GM23338 (cell line): ENCODE data around the gene ATP13A2. TPM values are rescaled to one million over a fixed set of nuclear protein-coding genes. Genes with fewer than 3 reads are reported as not detected.

Experiments used
- ATAC-seq: fragments of 200-7000 bp; cut with Tn5 transposase; 3 replicates; pipeline ENCODE4 v1.9.1; 2020
- DNase-seq: peaks from one replicate; pipeline ENCODE4 v3.0.0-alpha.2; 2015; ENCODE audit warnings: low spot score
- H2AFZ ChIP-seq: fragments of 200-600 bp; sonication (generic); 2 replicates; pipeline ENCODE4 v1.8.0; 2016; ENCODE audit warnings: antibody characterized with exemption, mild to moderate bottlenecking, moderate library complexity
- H3F3A ChIP-seq: fragments of 200-600 bp; sonication (generic); replicated peaks from 2 replicates; pipeline ENCODE4 v1.8.0; 2017; ENCODE audit warnings: antibody characterized with exemption, mixed run types, low read depth
- H3K27ac ChIP-seq: fragments of 200-600 bp; sonication (generic); 2 replicates; pipeline ENCODE4 v1.6.1; 2016; ENCODE audit warnings: low read depth
- H3K27me3 ChIP-seq: fragments of 200-600 bp; sonication (generic); 2 replicates; pipeline ENCODE4 v1.8.0; 2016; ENCODE audit warnings: mild to moderate bottlenecking, mixed run types, moderate library complexity; ENCODE audit not compliant: insufficient read depth
- H3K36me3 ChIP-seq: fragments of 200-600 bp; sonication (generic); 2 replicates; pipeline ENCODE4 v1.8.0; 2016; ENCODE audit warnings: mild to moderate bottlenecking; ENCODE audit not compliant: insufficient read depth
- H3K4me1 ChIP-seq: fragments of 200-600 bp; sonication (generic); 2 replicates; pipeline ENCODE4 v1.8.0; 2016; ENCODE audit warnings: mild to moderate bottlenecking, moderate library complexity; ENCODE audit not compliant: insufficient read depth
- H3K4me2 ChIP-seq: fragments of 200-600 bp; sonication (generic); 2 replicates; pipeline ENCODE4 v1.7.1; 2017; ENCODE audit warnings: mixed run types
- H3K4me3 ChIP-seq: fragments of 200-600 bp; sonication (generic); 2 replicates; pipeline ENCODE4 v1.6.1; 2016; ENCODE audit warnings: mixed run types
- H3K79me2 ChIP-seq: fragments of 200-600 bp; sonication (generic); replicated peaks from 2 replicates; pipeline ENCODE4 v1.8.0; 2017; ENCODE audit warnings: mild to moderate bottlenecking; ENCODE audit not compliant: insufficient read depth
- H3K9me2 ChIP-seq: fragments of 200-600 bp; sonication (generic); 2 replicates; pipeline ENCODE4 v1.8.0; 2017; ENCODE audit not compliant: insufficient read depth
- H4K20me1 ChIP-seq: fragments of 200-600 bp; sonication (generic); replicated peaks from 2 replicates; pipeline ENCODE4 v1.8.0; 2017; ENCODE audit warnings: mild to moderate bottlenecking; ENCODE audit not compliant: insufficient read depth
- H3K27ac Mint-ChIP-seq: 2 replicates; pipeline ENCODE4 v1.8.0; 2020; ENCODE audit warnings: inconsistent platforms, mild to moderate bottlenecking, moderate library complexity, mixed read lengths
- H3K27me3 Mint-ChIP-seq: 3 replicates; pipeline ENCODE4 v1.8.0; 2022; ENCODE audit warnings: low read depth, mild to moderate bottlenecking, moderate library complexity, mixed read lengths, inconsistent platforms; ENCODE audit not compliant: insufficient read depth, poor library complexity
- H3K36me3 Mint-ChIP-seq: 3 replicates; pipeline ENCODE4 v1.8.0; 2021; ENCODE audit warnings: low read depth, mild to moderate bottlenecking, inconsistent platforms, moderate library complexity, mixed read lengths
- H3K4me1 Mint-ChIP-seq: 3 replicates; pipeline ENCODE4 v1.8.0; 2020; ENCODE audit warnings: mild to moderate bottlenecking, inconsistent platforms, mixed read lengths
- H3K4me3 Mint-ChIP-seq: 3 replicates; pipeline ENCODE4 v1.8.0; 2021; ENCODE audit warnings: moderate library complexity, mild to moderate bottlenecking, inconsistent platforms, mixed read lengths
- H3K9me3 Mint-ChIP-seq: 3 replicates; pipeline ENCODE4 v1.8.0; 2020; ENCODE audit warnings: moderate library complexity, mild to moderate bottlenecking, inconsistent platforms, mixed read lengths
- CREB1 ChIP-seq: fragments of 250-450 bp; sonication (Bioruptor Pico); IDR thresholded peaks from 2 replicates; pipeline ENCODE4 v1.5.0; 2020; ENCODE audit warnings: low read depth, mild to moderate bottlenecking, moderate library complexity
- CTCF ChIP-seq, 2 experiments: fragments of 200-600 bp in 1 of 2; sonication (generic) in 1 of 2; conservative IDR thresholded peaks; 2 replicates each; pipeline versions ENCODE4 v1.5.1 to v1.6.1; 2016 to 2017; ENCODE audit warnings: antibody characterized with exemption in 2 of 2, low read depth in 2 of 2, mild to moderate bottlenecking in 2 of 2, moderate library complexity in 1 of 2
- ETS1 ChIP-seq: IDR thresholded peaks from 2 replicates; pipeline ENCODE4 v1.6.1; 2016; ENCODE audit warnings: antibody characterized with exemption
- EZH2 ChIP-seq: fragments of 200-600 bp; sonication (generic); IDR thresholded peaks from one replicate; pipeline ENCODE4 v1.8.0; 2017; ENCODE audit warnings: antibody characterized with exemption, mild to moderate bottlenecking, low read depth; ENCODE audit not compliant: unreplicated experiment
- EZH2phosphoT487 ChIP-seq: fragments of 200-600 bp; sonication (generic); IDR thresholded peaks from one replicate; pipeline ENCODE4 v1.8.1; 2018; ENCODE audit warnings: antibody characterized with exemption; ENCODE audit not compliant: unreplicated experiment
- JUNB ChIP-seq: IDR thresholded peaks from one replicate; pipeline ENCODE4 v1.6.1; 2016; ENCODE audit warnings: antibody characterized with exemption; ENCODE audit not compliant: unreplicated experiment
- NANOG ChIP-seq: IDR thresholded peaks from 2 replicates; pipeline ENCODE4 v1.6.1; 2016; ENCODE audit warnings: antibody characterized with exemption, borderline replicate concordance
- POLR2AphosphoS5 ChIP-seq: IDR thresholded peaks from 2 replicates; pipeline ENCODE4 v1.6.1; 2016; ENCODE audit warnings: antibody characterized with exemption, low read depth
- REST ChIP-seq: IDR thresholded peaks from one replicate; pipeline ENCODE4 v1.6.1; 2018; ENCODE audit warnings: antibody characterized with exemption; ENCODE audit not compliant: unreplicated experiment
- STAT1 ChIP-seq: IDR thresholded peaks from one replicate; pipeline ENCODE4 v1.6.1; 2016; ENCODE audit warnings: antibody characterized with exemption; ENCODE audit not compliant: unreplicated experiment
- ZNF114 ChIP-seq: fragments of 250-450 bp; sonication (Bioruptor Pico); IDR thresholded peaks from 2 replicates; pipeline ENCODE4 v1.5.0; 2020; ENCODE audit warnings: mild to moderate bottlenecking, moderate library complexity
- ZNF331 ChIP-seq: fragments of 250-450 bp; sonication (Bioruptor Pico); IDR thresholded peaks from 2 replicates; pipeline ENCODE4 v1.5.0; 2020; ENCODE audit warnings: low read depth, mild to moderate bottlenecking, moderate library complexity
- polyA plus RNA-seq: library from polyadenylated mRNA; unstranded; fragments of >200 nt; fragmentation: Nextera tagmentation; extraction: Ambion mirVana; gene quantifications from 2 replicates; pipeline ENCODE4 v1.2.1, GENCODE V29; 2016
- total RNA-seq: library from RNA; depleted of rRNA; stranded (reverse); fragments of >200 nt; shearing (Covaris generic); gene quantifications from 2 replicates; pipeline ENCODE4 v1.2.3, GENCODE V29; 2014
- TF ChIP-seq, protein P1 (sequence below): fragments of 250-450 bp; sonication (Bioruptor Pico); IDR thresholded peaks from 2 replicates; pipeline ENCODE4 v1.5.0; 2020; ENCODE audit warnings: mild to moderate bottlenecking, moderate library complexity

The ATP13A2 gene
- total and polyA plus RNA-seq, 2 experiments from 2014 or later = 30.1 to 87.7 TPM

- H3K79me2 ChIP-seq = peaks cover 27% of the 10 kb centered on the region
- ATAC-seq (no peak), DNase-seq (no peak)
- Mint-ChIP-seq H3K4me3 (peak overlapping the region; percentile 72), H3K9me3 (no peaks in the 10 kb centered on the region; the same call in 2 of the 3 replicates), H3K27ac (no peak overlapping the region), H3K36me3 (peaks cover 17% of the 10 kb centered on the region), H3K27me3 (peaks cover 22% of the 10 kb centered on the region), H3K4me1 (peaks cover 37% of the 10 kb centered on the region)
- TF ChIP-seq JUNB (no peak), EZH2phosphoT487 (no peak), ZNF331 (CRISPR knock-in tag) (no peak), EZH2 (no peak), REST (no peak), ZNF114 (CRISPR knock-in tag) (no peak), POLR2AphosphoS5 (no peak), ETS1 (no peak), CTCF (conservative IDR thresholded peaks at IDR 0.05; ENCODE audit: low read depth in 2 of 2) (no peak), STAT1 (no peak), CREB1 (no peak), NANOG (no peak)
- TF ChIP-seq, protein P1, sequence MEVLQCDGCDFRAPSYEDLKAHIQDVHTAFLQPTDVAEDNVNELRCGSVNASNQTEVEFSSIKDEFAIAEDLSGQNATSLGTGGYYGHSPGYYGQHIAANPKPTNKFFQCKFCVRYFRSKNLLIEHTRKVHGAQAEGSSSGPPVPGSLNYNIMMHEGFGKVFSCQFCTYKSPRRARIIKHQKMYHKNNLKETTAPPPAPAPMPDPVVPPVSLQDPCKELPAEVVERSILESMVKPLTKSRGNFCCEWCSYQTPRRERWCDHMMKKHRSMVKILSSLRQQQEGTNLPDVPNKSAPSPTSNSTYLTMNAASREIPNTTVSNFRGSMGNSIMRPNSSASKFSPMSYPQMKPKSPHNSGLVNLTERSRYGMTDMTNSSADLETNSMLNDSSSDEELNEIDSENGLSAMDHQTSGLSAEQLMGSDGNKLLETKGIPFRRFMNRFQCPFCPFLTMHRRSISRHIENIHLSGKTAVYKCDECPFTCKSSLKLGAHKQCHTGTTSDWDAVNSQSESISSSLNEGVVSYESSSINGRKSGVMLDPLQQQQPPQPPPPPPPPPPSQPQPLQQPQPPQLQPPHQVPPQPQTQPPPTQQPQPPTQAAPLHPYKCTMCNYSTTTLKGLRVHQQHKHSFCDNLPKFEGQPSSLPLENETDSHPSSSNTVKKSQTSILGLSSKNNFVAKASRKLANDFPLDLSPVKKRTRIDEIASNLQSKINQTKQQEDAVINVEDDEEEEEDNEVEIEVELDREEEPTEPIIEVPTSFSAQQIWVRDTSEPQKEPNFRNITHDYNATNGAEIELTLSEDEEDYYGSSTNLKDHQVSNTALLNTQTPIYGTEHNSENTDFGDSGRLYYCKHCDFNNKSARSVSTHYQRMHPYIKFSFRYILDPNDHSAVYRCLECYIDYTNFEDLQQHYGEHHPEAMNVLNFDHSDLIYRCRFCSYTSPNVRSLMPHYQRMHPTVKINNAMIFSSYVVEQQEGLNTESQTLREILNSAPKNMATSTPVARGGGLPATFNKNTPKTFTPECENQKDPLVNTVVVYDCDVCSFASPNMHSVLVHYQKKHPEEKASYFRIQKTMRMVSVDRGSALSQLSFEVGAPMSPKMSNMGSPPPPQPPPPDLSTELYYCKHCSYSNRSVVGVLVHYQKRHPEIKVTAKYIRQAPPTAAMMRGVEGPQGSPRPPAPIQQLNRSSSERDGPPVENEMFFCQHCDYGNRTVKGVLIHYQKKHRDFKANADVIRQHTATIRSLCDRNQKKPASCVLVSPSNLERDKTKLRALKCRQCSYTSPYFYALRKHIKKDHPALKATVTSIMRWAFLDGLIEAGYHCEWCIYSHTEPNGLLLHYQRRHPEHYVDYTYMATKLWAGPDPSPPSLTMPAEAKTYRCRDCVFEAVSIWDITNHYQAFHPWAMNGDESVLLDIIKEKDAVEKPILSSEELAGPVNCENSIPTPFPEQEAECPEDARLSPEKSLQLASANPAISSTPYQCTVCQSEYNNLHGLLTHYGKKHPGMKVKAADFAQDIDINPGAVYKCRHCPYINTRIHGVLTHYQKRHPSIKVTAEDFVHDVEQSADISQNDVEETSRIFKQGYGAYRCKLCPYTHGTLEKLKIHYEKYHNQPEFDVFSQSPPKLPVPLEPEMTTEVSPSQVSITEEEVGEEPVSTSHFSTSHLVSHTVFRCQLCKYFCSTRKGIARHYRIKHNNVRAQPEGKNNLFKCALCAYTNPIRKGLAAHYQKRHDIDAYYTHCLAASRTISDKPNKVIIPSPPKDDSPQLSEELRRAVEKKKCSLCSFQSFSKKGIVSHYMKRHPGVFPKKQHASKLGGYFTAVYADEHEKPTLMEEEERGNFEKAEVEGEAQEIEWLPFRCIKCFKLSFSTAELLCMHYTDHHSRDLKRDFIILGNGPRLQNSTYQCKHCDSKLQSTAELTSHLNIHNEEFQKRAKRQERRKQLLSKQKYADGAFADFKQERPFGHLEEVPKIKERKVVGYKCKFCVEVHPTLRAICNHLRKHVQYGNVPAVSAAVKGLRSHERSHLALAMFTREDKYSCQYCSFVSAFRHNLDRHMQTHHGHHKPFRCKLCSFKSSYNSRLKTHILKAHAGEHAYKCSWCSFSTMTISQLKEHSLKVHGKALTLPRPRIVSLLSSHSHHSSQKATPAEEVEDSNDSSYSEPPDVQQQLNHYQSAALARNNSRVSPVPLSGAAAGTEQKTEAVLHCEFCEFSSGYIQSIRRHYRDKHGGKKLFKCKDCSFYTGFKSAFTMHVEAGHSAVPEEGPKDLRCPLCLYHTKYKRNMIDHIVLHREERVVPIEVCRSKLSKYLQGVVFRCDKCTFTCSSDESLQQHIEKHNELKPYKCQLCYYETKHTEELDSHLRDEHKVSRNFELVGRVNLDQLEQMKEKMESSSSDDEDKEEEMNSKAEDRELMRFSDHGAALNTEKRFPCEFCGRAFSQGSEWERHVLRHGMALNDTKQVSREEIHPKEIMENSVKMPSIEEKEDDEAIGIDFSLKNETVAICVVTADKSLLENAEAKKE (CRISPR knock-in tag) = no peak
- H2AFZ ChIP-seq = peak overlapping the region; percentile 28; the same call in 1 of the 2 replicates
- H3K9me2 ChIP-seq = no peaks in the 10 kb centered on the region
- no peak overlapping the region for H3K27ac ChIP-seq
- no peaks in the 10 kb centered on the region for H3K27me3 ChIP-seq
- no peaks in the 10 kb centered on the region; the same call in 1 of the 2 replicates for H4K20me1 ChIP-seq
- H3K4me2 ChIP-seq = no peak overlapping the region
- no peaks in the 10 kb centered on the region for H3K36me3 ChIP-seq
- peaks cover 15% of the 10 kb centered on the region; the same call in 1 of the 2 replicates for H3F3A ChIP-seq
- no peak overlapping the region for H3K4me3 ChIP-seq
- H3K4me1 ChIP-seq = peaks cover 7% of the 10 kb centered on the region
These were observed 30.4 kb downstream of the ATP13A2 start for GRCh38 chr1:16981269-16981849.
